ENCODE data around the gene FOXO3. TPM values are rescaled to one million over a fixed set of nuclear protein-coding genes. Genes with fewer than 3 reads are reported as not detected.

The FOXO3 gene
- total and polyA plus RNA-seq, 11 donors = 11.6 to 87.9 (median 38.7) TPM

DNA sequence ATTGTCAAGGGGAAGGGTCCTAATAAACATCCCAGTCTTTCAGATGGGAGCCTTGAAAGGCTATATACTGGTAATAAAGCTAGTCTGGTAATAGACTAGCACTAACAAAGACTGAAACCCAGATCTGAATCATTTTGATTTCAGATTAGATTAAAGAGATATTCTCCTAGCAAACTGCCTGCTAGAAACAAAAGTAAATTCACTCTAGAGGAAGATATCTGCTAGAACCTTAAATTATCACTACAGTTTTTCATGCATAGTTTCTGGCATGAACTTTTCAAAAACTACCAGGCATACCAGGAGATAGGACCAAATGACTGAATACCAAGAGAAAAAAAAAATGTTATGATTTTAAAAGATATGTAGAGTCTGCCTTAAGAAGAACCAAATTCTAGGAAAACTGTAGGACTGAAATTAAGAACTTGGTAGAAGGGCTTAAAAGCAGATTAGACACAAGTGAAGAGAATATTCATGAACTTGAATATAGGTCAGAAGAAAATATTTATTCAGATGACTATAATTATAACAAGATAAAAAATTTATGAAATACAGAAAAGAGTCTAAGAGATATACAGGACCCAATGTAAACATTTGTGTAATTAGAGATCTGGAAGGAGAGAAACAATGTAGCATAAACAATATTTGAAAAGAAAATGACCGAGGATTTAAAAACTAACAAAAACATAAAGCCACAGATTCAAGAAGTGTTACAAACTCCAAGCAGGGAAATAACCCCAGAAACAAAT is 141.6 kb downstream of the FOXO3 start:
- Histone ChIP-seq H3K4me1 (peaks cover 0 to 30% (median 24%) of the 10 kb centered on the region in 12 donors), H3K36me3 (no peaks in the 10 kb centered on the region), H3K4me3 (no peak overlapping the region), H3K27me3 (no peaks in the 10 kb centered on the region), H3K9me3 (peaks cover 0 to 29% (median 18%) of the 10 kb centered on the region in 12 donors), H3K27ac (no peak overlapping the region)
- ATAC-seq (no peak), DNase-seq (no peak)
- intact Hi-C loops (cut with DNase I) = no loop called here
- no peak for TF ChIP-seq POLR2A (IDR thresholded peaks at IDR 0.05)
- TF ChIP-seq, protein P1, sequence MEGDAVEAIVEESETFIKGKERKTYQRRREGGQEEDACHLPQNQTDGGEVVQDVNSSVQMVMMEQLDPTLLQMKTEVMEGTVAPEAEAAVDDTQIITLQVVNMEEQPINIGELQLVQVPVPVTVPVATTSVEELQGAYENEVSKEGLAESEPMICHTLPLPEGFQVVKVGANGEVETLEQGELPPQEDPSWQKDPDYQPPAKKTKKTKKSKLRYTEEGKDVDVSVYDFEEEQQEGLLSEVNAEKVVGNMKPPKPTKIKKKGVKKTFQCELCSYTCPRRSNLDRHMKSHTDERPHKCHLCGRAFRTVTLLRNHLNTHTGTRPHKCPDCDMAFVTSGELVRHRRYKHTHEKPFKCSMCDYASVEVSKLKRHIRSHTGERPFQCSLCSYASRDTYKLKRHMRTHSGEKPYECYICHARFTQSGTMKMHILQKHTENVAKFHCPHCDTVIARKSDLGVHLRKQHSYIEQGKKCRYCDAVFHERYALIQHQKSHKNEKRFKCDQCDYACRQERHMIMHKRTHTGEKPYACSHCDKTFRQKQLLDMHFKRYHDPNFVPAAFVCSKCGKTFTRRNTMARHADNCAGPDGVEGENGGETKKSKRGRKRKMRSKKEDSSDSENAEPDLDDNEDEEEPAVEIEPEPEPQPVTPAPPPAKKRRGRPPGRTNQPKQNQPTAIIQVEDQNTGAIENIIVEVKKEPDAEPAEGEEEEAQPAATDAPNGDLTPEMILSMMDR (IDR thresholded peaks at IDR 0.05) = no peak
- 94 to 100% (median 99%) methylated on average over 1 of the region's 1 CpG for WGBS, 4 donors

DNA sequence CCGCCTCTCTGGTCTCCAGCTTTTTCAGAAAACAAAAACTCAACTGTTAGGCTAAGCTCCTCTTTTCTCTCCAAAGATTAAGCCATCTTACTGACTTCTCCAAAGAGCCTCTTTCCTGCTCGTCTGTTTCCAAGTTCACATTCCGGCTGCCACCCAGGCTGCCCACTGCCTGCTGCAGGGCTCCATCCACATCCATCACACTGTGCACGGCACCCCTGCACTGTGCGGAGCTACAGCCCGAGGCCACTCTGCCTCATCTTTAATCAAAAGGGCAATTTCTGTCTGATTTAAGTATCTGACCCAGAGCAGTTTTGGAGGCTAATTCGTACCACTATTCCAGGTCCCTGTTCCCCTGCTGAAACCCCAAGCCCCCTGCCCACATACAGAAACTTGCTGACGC is 145.9 kb downstream of the FOXO3 start:
- peaks cover 0 to 21% (median 4%) of the 10 kb centered on the region in 12 donors for H3K4me1 ChIP-seq
- H3K27ac ChIP-seq = no peak overlapping the region
- ATAC-seq (no peak), DNase-seq (no peak)
- no peak overlapping the region for H3K4me3 ChIP-seq
- intact Hi-C loops (cut with DNase I) = loop anchor here in 1 of 10 donors (5.0 kb wide), 1 partner anchor 41 kb away; no protein-coding TSS in a partner anchor
- H3K36me3 ChIP-seq = no peaks in the 10 kb centered on the region
- WGBS, 4 donors = 88 to 96% (median 93%) methylated on average over 8 of the region's 8 CpGs
- H3K27me3 ChIP-seq = no peaks in the 10 kb centered on the region
- peaks cover 0 to 23% (median 13%) of the 10 kb centered on the region in 12 donors for H3K9me3 ChIP-seq
- TF ChIP-seq, protein P1 (IDR thresholded peaks at IDR 0.05) = no peak
- TF ChIP-seq POLR2A (IDR thresholded peaks at IDR 0.05) = no peak

DNA sequence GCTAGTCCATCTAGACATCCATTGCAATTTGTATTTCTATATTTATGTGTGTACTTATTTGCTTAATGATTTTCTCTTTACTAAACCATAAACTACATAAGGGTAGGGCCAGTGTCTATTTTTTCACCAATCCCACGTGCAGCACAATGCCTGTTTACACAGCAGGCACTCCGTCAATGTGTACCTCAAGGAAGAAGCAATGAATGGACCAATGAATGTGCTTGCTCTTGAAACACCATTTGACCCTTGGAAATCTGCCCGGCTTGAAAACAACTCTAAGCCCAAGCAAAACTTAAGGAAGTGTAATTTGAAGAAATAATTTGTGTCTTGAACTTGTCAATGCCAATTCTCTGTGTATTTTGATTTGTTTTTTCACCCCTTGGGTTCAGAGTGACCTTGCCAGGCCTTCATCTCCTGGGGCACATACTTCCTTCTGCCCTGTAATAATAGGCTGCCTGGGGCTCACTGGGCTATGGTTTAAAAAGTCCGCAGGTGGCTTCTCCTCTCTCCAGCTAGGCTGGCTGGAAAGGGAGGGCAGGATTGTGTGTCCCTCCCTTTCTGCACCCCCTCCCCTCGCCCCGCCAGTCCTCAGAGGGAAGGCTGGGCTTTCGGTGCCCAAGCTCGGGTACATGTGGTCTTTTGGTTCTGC is 146.7 kb downstream of the FOXO3 start:
- Histone ChIP-seq H3K4me3 (no peak overlapping the region), H3K4me1 (peaks cover 0 to 28% (median 4%) of the 10 kb centered on the region in 12 donors), H3K36me3 (no peaks in the 10 kb centered on the region), H3K27me3 (no peaks in the 10 kb centered on the region), H3K27ac (no peak overlapping the region), H3K9me3 (peaks cover 0 to 15% (median 6%) of the 10 kb centered on the region in 12 donors)
- intact Hi-C loops (cut with DNase I) = loop anchor here in 1 of 10 donors (5.0 kb wide), 1 partner anchor 40 kb away; no protein-coding TSS in a partner anchor
- DNase-seq (no peak), ATAC-seq (no peak)
- TF ChIP-seq, protein P1 (IDR thresholded peaks at IDR 0.05) = no peak
- TF ChIP-seq POLR2A (IDR thresholded peaks at IDR 0.05) = no peak
- 75 to 80% (median 78%) methylated on average over 8 of the region's 8 CpGs for WGBS, 4 donors

DNA sequence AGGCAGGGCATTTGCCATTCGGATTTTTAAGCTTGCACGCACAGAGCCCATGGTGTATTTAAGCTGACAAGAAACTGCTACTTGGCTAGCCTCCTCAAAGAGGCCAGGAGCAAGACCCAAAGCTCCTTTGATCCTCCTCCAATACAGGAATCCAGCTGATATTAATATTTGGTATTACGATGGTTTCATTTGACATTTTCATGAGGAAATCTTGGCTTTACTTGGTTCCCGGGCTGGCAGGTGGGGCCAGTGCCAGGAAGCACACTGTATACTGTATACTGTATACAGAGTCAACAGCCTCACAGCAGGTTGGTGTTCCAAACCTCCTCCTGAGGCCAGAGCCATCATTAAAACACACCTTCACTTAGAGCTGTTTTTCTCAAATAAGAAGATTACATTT is 149.3 kb downstream of the FOXO3 start:
- H3K36me3 ChIP-seq = no peaks in the 10 kb centered on the region
- DNase-seq (no peak), ATAC-seq (no peak)
- H3K27me3 ChIP-seq = no peaks in the 10 kb centered on the region
- intact Hi-C loops (cut with DNase I) = loop anchor here in 1 of 10 donors (10.0 kb wide), 1 partner anchor 125 kb away; no protein-coding TSS in a partner anchor
- TF ChIP-seq, protein P1 (IDR thresholded peaks at IDR 0.05) = no peak
- no peak for TF ChIP-seq POLR2A (IDR thresholded peaks at IDR 0.05)
- H3K27ac ChIP-seq = peak overlapping the region in 1 of 12 donors; percentile 12
- 81 to 90% (median 87%) methylated on average over 4 of the region's 4 CpGs for WGBS, 4 donors
- peaks cover 0 to 48% (median 16%) of the 10 kb centered on the region in 12 donors for H3K4me1 ChIP-seq
- no peak overlapping the region for H3K4me3 ChIP-seq
- no peaks in the 10 kb centered on the region for H3K9me3 ChIP-seq

All from heart left ventricle (tissue), 16 donors.